HG02678 (cell line): ENCODE results near the gene ARHGAP9.

ENCODE experiments used
- ATAC-seq: cut with Tn5 transposase; IDR thresholded peaks from one replicate; pipeline ENCODE4 v1.9.1; 2021; ENCODE audit warnings: mild to moderate bottlenecking, moderate library complexity; ENCODE audit not compliant: unreplicated experiment

The ARHGAP9 gene

DNA sequence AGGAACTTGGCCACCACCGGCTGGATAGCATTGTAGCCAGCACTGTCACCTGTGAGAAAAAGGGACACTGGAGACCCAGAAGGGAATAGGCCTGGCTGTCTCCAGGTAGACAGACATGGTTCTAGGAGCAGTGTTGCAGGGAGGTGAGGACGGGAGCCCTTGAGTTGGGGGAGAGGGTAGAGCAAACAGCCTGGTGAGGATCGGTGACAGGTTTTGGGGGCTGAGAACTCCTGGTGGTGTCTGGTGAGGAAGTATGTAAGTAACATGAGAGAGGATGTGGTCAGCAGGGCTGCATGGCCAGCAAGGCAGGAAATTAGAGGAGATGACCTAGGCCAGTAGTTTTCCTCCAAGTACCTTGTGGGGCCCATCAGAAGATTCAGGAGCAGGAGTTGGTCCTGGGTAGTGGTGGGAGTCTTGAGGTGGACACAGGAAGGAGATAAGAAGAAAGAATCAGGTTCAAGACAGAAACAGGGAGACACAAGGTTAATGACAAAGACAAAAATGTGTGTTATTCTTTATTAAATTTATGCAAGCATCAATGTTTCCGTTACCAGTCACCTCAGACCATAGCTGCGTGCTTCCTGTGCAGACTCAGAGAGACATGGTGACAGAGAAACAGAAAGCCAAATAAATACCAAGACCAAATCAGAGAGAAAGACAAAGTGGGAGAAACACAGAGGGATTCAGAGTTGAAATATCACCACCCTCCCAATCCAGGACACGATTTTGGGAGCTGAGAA lies at the start of gene ARHGAP9:
TSS of gene ARHGAP9 (minus strand) at position 491 of the 740 bp plus-strand sequence. CDS start at position 31, 460 bp downstream.
- ATAC-seq: peak; percentile 35

DNA sequence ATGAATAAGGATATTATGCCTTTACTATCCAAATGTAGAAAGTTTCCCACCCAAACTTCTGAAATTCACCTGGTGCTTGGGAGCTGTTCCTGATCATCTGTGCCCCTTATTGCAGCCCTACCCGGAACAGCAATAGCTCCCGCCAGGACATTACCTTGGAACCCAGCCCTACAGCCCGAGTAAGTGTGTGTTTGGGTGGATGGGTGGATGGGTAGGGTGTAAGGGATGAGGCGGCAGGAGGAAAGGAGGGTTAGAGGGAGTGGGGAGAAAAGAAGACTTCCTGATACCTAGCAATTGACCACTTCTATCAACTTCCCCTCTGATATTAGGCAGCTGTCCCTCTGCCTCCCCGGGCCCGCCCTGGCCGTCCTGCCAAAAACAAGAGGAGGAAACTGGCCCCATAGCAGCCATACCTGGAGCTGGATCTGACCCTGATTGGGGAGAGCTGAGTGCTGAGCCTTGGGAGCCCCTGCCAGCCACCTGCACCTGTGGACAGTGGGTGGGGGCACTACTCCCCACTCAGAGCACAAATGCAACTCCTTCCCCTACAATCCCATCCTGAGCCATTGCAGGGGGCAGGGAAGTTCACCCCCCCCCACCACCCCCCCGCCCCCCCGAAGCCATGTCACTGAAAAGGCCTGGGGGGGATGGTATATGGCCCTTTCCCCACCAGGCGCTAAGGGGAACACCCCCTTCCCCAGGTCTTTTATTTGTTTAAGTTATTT lies 49.3 kb upstream of the ARHGAP9 start:
- ATAC-seq: no peak

DNA sequence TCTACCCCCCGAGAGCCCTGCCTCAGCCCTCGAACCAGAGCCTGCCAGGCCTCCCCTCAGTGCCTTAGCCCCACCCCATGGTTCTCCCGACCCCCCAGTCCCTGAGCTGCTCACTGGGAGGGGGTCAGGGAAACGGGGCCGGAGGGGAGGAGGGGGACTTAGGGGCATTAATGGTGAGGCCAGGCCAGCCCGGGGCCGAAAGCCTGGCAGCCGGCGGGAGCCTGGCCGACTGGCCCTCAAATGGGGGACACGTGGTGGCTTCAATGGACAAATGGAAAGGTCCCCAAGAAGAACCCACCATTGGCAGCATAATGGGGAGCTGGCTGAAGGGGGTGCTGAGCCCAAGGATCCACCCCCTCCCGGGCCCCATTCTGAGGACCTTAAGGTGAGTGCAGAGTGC lies 48.5 kb upstream of the ARHGAP9 start:
- no peak for ATAC-seq

DNA sequence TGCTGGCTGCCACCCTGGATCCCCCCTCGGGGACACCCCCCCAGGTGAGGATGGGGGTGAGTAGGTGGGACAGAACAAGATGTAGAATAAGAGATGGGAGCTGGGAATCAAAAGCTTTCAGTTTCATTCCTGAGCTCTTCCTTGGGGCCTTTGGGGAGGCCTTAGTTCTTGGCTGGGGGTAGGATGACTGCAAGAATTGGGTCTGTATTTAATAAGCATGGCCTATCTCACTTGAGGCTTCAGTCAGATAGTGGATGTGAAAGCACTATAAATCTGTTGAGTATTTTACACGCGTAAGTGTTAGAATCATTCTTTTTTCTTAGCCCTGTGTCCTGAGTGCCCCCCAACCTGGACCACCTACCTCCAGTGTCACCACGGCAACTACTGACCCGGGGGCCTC lies 47.5 kb upstream of the ARHGAP9 start:
- ATAC-seq: no peak

DNA sequence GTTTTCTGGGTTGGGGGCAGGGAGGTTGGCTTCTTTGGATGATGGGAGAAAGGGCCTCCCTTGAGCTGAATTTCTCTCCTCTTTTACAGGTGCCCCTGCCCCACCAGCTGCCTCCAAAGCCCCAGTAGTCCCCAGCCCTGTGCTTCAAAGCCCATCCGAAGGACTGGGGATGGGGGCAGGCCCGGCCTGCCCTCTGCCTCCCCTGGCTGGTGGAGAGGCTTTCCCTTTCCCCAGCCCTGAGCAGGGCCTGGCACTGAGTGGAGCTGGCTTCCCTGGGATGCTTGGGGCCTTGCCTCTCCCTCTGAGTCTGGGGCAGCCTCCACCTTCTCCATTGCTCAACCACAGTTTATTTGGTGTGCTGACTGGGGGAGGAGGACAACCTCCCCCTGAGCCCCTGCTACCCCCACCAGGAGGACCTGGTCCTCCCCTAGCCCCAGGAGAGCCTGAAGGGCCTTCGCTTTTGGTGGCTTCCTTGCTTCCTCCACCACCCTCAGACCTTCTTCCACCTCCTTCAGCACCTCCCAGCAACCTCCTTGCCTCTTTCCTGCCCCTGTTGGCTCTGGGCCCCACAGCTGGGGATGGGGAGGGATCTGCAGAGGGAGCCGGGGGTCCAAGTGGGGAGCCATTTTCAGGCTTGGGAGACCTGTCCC lies 46.9 kb upstream of the ARHGAP9 start:
- no peak for ATAC-seq

DNA sequence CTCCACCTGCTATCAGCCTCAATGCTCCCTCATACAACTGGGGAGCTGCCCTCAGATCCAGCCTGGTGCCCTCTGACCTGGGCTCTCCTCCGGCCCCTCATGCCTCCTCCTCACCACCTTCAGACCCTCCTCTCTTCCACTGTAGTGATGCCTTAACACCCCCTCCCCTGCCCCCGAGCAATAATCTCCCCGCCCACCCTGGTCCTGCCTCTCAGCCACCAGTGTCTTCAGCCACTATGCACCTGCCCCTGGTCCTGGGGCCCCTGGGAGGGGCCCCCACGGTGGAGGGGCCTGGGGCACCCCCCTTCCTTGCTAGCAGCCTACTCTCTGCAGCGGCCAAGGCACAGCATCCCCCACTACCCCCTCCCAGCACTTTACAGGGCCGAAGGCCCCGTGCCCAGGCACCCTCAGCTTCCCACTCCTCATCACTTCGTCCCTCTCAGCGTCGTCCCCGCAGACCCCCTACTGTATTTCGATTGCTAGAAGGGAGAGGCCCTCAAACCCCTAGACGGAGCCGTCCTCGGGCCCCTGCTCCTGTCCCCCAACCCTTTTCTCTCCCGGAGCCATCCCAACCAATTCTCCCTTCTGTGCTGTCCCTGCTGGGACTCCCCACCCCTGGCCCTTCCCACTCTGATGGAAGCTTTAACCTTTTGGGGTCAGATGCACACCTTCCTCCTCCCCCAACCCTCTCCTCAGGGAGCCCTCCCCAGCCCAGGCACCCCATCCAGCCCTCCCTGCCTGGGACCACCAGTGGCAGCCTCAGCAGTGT lies 46.1 kb upstream of the ARHGAP9 start:
- ATAC-seq: no peak

DNA sequence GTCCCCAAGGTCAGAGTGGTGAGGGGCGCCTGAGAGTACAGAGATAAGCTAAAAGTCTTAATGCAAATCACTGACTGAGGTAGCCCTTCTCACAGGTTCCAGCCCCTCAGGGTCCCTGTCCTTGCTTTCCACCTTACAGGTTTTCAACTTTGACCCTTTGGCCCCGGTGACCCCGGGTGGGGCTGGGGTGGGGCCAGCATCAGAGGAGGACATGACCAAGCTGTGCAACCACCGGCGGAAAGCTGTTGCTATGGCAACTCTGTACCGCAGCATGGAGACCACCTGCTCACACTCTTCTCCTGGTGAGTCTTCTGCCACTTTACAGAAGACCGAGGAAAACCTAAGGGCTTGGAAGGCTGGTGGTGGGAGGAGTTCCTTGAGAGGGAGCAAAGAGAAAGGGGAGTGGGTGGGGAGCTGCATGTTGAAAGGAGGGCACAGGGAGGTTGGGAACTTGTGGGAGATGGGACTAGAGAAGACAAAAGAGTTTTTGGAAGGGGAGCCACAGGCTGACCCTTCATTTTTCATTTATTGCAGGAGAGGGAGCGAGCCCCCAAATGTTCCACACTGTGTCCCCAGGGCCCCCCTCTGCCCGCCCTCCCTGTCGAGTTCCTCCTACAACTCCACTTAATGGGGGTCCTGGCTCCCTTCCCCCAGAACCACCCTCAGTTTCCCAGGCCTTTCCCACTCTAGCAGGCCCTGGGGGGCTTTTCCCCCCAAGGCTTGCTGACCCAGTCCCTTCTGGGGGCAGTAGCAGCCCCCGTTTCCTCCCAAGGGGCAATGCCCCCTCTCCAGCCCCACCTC lies 45.3 kb upstream of the ARHGAP9 start:
- no peak for ATAC-seq

DNA sequence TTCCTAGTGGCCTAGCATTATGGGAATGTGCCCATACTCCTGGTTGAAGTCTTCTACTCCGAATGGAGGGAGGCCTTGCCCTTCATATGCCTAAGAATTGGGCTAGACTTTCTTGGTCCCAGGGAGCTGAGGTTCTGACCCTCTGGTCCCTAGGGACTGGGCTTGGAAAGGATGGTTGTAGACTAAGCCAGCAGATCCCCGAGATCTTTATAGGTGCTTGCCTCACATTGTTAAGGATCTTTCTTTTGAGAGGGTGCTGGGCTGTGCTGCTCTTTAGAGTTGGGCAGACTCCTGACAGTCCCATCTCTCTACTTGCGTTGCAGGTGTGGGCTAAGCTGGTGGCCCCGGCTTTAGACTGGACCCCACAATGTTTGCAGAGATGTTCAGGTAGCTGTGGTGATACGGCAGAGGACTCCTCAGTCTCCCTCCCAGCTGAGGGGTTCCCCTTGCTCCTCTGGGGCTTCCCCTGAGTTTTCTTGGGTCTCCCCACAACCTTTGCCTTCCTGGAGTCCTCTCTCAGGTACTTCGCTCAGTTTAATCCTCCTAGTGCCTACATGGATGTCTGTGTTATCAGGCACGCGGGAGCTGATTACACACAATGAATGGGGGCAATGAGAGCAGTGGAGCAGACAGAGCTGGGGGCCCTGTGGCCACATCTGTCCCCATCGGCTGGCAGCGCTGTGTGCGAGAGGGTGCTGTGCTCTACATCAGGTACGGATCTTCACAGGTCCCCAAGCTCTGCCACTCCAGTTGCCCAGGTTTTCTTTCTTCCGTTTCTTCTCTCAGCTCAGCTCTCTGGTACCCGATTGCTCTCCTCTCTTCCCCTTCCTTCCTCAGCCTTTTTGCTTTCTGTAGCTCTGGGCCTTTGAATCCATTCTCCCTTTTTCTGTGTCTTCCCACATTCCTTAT lies 44.3 kb upstream of the ARHGAP9 start:
- ATAC-seq: no peak

DNA sequence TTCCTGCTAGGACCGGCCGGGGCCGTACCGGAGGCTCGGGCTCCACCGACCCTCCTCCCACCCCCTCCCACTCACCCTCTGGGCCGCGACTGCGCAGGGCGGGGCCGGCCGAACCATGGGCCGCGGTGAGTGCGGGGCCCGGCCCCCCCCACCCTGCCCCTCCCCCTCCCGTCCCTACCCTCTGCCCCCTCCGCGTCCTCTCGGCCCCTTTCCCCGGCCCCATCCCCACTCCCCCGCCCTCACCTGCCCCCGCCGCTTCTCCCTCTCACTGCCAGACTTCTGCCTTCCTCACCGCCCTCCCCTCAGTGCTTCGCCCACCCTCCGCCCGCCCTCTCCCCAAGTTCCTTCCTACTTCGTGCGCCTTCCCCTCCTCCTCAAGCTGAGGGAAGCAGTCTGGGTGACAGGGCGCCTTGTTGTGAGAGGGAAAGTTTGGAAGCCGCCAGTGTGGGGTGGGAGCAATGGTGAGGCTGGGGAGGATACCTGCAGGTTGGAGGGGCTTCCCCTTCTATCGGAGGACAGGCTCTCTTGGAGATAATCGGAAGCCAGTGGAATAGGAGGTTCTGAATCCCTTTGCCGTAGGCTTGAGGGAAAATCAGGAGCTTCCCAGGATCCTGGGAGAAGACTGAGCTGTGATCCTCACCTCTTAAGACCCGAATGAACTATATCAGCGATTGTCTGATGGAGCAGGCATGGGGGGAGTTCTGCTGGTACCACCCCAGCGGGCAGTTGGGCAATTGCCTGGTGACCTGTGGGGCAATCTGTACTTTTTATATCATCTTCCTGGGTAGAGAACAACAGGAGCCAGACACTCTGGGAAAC lies 43.4 kb upstream of the ARHGAP9 start:
- no peak for ATAC-seq

DNA sequence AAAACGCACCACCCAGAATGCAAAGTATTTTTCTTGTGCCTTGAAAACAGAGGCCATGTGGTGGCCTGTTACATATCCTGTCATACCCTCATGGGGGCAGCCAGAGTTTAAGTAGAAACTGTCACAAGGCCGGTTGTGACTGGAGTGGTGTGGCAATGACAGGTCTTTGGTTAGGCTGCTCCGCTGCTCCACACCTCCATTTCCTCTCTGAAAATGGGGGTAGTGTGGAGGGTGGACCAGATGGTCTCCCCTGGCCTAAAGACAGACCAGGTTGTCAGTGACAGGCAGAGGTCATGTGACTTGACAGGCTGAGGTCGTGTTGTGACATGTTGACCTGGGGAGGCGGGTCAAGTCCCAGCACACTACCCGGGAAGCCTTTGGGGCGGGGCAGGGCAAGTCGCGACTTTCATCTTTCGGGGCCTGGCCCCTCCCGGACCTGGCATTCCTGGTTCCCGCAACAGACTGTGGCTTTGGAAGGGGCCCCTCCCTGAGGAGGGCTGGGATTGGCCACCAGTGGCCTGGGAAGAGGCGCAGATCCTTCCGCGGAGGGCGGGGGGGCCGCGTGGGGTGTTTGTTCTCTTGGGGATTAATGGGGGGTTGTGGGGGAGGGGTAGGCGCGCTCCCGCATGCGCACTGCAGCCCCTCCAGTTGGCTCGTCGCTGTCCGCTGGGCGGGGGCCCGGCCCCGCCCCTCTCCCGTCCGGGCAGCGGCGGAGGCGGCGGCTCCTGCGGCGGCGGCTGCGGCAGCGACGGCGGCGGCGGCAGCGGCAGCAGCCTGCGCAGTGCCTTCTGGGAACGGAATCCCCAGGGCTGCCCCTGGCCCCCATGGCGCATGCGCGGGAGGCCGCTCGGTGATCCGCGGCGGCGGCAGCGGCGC lies 42.6 kb upstream of the ARHGAP9 start, which contains the start of gene MBD6:
TSS of gene MBD6 (plus strand) at position 814 of the 876 bp plus-strand sequence. CDS start 1,480 bp downstream, outside the sequence.
- peak; percentile 37 for ATAC-seq

DNA sequence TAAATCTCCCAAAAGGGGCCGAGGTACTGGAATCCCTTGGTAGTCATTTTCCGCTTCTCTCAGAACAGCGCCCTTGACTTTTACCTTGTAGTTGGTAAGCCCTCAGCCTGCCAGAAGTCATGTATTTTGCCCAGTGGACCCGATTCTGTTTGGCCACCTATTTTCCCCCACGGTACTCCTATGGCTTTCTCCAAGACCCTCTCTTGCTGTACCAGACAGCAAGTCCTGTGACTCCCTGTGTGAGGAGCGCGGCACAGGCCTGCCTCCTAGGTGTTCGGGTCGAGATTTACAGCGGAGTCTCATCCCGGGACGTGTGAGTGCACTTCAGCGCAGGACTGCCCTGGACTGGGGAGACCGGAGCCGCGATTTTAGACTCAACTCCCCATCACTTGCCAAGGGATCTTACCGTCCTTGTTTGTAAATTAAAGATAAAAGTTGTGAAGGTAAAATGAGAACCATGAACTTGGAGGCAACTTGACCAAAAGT lies 41.9 kb upstream of the ARHGAP9 start:
- ATAC-seq: no peak

DNA sequence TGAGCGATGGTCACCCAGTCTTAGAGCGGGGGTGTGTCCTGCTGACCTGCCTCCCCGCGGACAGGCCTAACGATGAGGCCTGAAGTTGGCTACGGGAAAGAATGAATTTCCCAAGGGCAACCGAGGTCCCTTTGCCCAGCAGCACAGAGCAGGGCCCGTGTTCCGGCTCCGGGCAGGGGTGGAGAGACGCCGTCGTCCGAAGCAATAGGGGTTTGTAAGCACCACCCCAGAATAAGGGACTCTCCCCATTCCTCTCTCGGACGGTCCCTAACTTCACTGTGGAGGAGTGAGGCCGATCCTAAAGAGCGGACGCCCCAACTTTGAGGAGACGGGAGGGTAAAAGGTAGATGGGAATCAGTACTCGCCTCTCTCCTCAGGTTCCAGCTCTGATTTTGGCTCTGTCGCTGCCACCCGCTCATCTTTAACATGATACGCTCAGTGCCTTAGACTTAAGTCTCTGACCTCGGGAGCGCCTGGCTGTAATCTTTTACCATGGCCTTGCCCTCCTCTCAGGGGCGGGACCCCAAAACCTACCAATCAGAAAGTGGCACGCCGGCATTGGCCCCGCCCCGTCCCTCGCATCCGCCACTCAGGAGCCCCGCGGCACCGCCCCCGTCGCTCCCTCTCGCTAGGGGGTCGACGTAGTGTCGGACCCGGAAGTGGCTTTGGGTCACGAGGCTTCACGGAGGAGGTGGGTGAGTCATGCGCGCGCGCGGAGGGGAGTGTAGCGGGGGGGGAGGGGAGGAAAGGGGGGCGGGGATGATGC lies 40.6 kb upstream of the ARHGAP9 start, which contains the start of gene DDIT3:
TSS of gene DDIT3 (minus strand) at position 462 of the 766 bp plus-strand sequence. CDS start 3,108 bp downstream, outside the sequence.
- peak; percentile 68 for ATAC-seq

DNA sequence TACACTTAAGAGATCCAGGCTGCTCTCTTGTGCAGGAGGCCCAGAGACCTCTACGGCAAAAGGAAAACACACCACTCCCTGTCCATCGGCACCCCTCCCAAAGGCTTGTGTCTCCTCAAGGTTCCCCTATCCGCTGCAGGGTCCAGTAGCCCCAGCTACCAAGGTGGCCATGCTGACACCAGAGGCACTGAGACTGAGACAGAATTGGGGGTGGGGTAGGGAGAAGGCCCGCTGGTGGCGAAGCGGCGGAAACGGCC lies 40.1 kb upstream of the ARHGAP9 start:
- ATAC-seq: no peak

DNA sequence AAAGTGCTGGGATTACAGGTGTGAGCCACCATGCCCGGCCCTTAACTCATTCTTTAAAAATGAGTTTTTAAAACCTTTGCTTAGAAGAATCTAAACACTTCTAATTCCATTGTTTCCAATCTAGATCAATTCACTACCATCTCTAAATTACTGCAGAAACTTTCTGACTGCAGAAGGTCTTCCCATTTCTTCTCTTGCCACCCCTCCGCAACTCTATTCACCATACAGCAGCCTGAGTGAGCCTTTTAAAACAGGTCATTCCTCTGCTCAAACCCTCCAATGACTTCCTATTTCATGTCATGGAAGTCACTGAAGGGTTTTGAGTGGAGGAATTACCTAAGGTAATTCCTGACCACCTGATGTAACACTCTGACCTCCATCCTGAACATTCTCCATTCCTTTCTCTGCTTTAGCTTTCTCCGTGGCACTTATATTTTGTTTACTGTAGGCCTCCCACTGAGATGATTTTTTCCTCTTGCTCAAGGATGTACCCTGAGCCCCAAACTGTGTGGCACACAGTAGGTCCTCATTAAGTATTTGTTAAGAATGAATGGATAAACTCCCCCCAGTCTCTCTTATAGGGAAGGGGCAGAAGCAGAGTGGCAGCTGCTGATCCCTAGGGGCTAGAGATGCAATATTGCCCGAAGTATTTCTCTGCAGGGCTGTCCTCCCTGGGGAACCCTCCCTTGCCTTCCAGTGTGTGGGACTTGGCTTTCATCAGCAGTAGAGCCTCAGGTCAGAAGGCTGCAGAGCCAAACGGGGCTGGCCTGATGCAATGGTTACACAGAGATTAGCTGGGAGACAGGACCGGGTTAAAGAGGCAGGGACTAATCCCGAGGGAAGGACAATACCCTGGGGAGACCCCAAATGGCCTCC lies 39.5 kb upstream of the ARHGAP9 start:
- no peak for ATAC-seq

DNA sequence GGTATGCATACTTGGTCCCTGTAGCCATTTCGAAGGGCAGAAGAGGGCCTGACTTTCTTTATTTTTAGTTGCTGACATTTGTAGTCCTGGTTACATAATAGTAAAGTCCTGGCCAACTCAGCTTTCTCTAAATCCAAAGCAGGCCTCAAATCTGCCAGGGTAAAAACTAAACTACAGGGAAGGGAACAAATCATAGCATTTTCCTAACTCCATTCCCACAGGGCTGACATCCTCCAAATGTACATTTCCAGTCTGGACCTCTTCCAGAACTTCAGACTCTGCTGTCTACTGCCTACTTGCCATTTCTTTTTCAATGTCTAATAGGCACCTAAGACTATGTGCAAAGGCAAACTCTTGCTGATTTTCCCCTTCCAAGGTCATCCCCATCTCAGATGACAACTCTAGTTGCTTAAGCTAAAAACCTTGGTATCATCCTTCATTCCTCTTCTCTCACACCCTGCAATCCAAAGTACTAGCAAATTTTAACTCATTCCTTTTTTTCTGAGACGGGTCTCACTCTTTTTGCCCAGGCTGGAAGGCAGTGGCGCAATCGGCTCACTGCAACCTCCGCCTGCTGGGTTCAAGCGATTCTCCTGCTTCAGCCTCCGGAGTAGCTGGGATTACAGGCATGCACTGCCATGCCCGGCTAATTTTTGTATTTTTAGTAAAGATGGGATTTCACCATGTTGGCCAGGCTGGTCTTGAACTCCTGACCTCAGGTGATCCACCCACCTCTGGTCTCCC lies 38.7 kb upstream of the ARHGAP9 start:
- no peak for ATAC-seq
